DND-41 (cell line): ENCODE results near the gene ABCG4.

ENCODE experiments used
- CTCF ChIP-seq: IDR thresholded peaks from 2 replicates; pipeline ENCODE4 v1.5.1; 2012; ENCODE audit warnings: borderline replicate concordance, low read length, moderate library complexity, mild to moderate bottlenecking; ENCODE audit not compliant: poor library complexity, severe bottlenecking; ENCODE audit errors: extremely low read depth
- EZH2 ChIP-seq: IDR thresholded peaks from 3 replicates; pipeline ENCODE4 v1.6.1; 2012; ENCODE audit warnings: borderline replicate concordance, low read depth, mild to moderate bottlenecking, moderate library complexity, low read length, inconsistent platforms; ENCODE audit not compliant: severe bottlenecking

DNA sequence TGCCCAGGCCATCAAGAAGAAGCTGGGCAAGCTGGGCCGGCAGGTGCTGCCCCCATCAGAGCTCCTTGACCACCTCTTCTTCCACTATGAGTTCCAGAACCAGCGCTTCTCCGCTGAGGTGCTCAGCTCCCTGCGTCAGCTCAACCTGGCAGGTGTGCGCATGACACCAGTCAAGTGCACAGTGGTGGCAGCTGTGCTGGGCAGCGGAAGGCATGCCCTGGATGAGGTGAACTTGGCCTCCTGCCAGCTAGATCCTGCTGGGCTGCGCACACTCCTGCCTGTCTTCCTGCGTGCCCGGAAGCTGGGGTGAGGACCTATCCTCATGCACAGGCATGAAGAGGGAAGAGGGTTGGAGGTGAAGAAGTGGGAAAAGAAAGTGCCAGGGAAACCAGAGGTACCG lies 31.1 kb downstream of the ABCG4 start:
- TF ChIP-seq CTCF, result no peak
- no peak for TF ChIP-seq EZH2
